NB4 (cell line): Measurements from ENCODE around the gene CHRFAM7A.
"Not testable (repeated sequence)": the region's sequence is repeated elsewhere in the genome, so short reads cannot be mapped to it uniquely, and the experiment has no call there.

ENCODE experiments used
- CTCF ChIP-seq: IDR thresholded peaks from one replicate; pipeline ENCODE4 v1.5.1; 2012; ENCODE audit warnings: low read depth, low read length
- POLR2A ChIP-seq: IDR thresholded peaks from 2 replicates; pipeline ENCODE4 v1.6.1; 2011; ENCODE audit warnings: mild to moderate bottlenecking; ENCODE audit not compliant: insufficient read length; ENCODE audit errors: extremely low read depth
- TF ChIP-seq, protein P1 (sequence below): IDR thresholded peaks from 2 replicates; pipeline ENCODE4 v1.6.1; 2011; ENCODE audit warnings: low read depth, low read length

DNA sequence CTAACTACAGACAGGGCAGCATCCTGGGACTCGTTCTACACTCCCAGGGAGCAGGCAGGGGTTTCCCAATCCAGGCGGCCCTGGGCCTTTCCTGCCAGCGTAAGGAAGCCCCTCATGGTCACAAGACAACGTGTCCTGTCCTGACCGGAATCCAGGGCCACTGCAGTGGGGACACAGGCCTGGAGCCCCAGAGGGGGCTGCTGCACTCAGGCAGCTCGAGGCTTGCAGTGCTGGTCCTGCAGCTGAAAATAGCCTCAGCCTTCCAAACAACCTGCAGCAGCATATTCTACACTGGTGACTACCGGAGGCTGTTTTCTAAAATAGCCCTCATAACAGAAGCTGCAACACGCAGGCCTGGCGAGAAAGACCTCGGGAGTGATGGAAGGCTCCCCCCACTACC lies 18.5 kb downstream of the CHRFAM7A start:
- not testable (repeated sequence) for TF ChIP-seq CTCF, POLR2A
- TF ChIP-seq, protein P1, sequence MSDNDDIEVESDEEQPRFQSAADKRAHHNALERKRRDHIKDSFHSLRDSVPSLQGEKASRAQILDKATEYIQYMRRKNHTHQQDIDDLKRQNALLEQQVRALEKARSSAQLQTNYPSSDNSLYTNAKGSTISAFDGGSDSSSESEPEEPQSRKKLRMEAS = not testable (repeated sequence)
